AG09309 (cell line): ENCODE results near the gene SND1.

Source experiments
- DNase-seq: peaks from one replicate; pipeline ENCODE4 v3.0.0-alpha.2; 2010; ENCODE audit warnings: low read depth
- H3K4me3 ChIP-seq: 2 replicates; pipeline ENCODE4 v1.5.1; 2011; ENCODE audit warnings: mild to moderate bottlenecking, low read depth, low read length, moderate library complexity; ENCODE audit not compliant: control insufficient read depth
- TF ChIP-seq, protein P1 (sequence below): IDR thresholded peaks from 2 replicates; pipeline ENCODE4 v1.5.1; 2011; ENCODE audit warnings: mild to moderate bottlenecking, low read depth, low read length, inconsistent platforms; ENCODE audit not compliant: insufficient read depth, control insufficient read depth; ENCODE audit errors: missing control alignments

The SND1 gene

DNA sequence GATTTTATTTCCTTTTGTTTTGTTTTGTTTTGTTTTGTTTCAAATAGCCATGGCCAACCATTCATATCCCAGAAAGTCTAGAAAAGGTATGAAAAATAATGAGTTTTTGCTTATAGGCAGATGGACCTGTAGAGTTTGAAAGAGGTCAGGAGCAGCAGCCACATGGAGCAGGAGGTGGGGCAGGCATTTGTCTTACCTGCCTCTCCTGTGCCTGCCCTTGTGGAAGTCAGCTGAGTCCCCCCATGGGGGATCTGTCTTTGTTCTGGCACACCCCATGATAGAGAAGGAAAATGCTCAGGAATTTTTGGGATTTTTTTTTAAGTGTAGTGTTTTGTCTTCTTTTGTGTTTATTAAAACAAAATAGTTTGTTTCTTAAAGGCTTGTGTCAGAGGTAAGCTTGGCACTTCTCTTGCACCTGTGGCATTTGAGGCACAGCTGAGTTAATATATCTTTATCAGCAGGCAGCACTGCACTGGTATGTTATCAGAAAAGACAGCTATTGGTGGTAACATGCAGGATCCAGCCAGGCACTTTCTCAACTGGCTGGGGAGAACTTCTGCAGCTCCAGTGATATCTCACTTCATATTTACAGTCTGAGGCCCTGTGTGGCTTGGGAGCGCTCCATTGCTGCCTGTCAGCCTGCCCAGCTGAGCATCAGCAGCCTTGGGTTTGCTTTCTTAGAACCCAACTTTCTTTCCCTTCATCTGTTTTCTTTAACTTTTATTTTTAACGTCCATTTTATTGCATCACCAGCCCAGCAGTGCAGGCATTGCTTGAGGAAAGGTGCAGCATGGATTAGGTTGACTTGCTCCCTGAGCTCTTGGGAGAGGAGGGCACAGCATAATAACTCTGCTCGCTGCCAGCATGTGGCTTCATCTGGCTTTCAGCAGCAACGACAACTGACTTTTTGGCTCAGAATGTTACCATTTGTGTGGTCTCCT is 334.9 kb downstream of the SND1 start:
- H3K4me3 ChIP-seq, result no peak overlapping the region
- no peak for DNase-seq
- TF ChIP-seq, protein P1, sequence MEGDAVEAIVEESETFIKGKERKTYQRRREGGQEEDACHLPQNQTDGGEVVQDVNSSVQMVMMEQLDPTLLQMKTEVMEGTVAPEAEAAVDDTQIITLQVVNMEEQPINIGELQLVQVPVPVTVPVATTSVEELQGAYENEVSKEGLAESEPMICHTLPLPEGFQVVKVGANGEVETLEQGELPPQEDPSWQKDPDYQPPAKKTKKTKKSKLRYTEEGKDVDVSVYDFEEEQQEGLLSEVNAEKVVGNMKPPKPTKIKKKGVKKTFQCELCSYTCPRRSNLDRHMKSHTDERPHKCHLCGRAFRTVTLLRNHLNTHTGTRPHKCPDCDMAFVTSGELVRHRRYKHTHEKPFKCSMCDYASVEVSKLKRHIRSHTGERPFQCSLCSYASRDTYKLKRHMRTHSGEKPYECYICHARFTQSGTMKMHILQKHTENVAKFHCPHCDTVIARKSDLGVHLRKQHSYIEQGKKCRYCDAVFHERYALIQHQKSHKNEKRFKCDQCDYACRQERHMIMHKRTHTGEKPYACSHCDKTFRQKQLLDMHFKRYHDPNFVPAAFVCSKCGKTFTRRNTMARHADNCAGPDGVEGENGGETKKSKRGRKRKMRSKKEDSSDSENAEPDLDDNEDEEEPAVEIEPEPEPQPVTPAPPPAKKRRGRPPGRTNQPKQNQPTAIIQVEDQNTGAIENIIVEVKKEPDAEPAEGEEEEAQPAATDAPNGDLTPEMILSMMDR, result no peak

DNA sequence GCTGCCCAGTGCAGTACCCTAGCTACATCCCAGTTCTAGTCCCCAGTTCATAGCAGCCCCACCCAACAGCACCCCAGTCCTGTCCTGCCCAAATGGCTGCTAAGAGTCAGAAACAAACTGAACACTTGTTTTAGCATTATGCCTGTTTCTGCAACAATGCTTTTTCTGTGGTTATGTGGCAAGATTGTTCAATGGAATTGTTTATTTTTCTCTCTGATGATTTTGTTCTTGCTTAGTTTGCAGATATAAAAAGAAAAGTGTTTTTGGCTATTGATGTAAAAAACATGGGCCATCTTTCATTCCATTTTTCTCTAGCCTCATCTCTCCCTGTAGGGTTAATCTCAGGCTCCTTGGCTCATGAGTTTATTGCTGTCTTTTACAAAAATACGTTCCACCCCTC is 336.8 kb downstream of the SND1 start:
- DNase-seq, result no peak

DNA sequence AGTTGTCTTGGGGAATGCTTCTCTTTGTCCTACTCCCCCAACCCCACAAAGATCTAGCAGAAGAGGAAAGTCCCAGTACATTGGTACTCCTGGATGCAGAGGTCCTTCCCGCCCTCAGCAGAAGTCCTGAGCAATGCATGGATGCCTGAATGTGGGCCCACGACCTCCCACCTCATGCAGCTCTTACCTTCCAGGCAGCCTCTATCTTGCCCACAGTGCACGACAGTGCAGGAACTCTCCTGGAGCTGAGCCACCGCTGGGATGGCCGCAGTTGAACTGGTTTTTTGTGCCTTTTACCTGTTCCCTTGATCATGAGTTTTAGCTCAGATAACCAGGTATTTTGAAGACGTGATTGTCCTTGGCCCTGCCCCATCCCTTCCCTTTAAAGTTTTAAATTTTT is 341.3 kb downstream of the SND1 start:
- TF ChIP-seq, protein P1, result no peak
- no peak for DNase-seq
- no peak overlapping the region for H3K4me3 ChIP-seq

More for the DNA sequence above, 336.8 kb downstream of the SND1 start:
- TF ChIP-seq, protein P1, result no peak
- no peak overlapping the region for H3K4me3 ChIP-seq

DNA sequence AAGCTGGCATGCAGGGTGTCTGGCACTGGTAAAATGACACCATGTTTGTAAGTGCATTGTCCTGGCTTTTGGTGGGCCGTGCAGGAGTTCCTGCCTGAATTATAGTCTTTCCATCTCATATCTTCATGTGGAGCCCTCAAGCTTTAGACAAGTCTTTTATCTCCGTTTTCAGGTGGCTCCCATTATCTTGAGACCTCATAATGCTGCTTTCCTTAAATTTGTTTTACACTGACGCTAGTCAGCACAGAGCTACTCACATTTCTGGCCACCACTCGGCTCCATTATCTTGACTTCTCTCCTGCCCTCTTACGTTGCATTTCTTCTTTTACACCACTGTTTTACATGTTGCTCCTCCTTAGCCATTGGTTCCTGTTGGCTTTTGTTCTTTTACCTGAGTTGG is 342.0 kb downstream of the SND1 start:
- no peak for DNase-seq
- no peak overlapping the region for H3K4me3 ChIP-seq
- TF ChIP-seq, protein P1, result no peak

DNA sequence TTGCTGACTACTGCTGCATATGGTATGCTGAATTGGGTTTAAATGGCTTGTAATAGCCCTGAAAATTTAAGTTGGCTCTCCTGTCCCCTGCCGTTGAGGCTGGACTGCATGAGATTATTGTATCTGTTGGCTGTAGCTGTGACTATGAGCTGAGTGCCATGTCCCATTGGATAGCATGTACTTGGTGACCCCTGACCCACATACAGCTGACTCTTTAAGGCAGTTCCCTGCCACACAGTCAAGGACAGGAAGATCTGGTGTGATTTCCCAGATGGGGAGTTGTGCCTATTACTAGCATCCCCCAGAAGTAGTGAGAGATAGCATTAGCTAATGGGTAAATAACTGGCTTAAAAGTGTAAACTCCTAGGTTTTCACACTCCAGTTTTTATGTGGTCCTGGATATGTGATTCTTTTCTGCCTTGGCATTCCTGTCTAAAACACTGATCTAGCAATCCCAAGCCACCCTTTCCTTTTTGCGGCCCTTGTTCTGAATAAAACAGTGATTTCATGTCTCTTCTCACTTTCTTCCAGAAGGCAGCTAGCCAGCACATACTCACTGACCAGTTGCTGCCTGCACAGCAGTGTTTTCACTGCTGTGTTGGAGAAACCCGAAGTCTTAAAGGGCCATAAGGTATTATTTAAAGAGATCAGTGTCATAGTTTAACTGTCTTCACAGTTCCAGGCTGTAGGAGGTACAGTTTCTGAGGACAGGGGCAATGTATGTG is 343.3 kb downstream of the SND1 start:
- H3K4me3 ChIP-seq, result no peak overlapping the region
- TF ChIP-seq, protein P1, result no peak
- DNase-seq, result peak; percentile 7

DNA sequence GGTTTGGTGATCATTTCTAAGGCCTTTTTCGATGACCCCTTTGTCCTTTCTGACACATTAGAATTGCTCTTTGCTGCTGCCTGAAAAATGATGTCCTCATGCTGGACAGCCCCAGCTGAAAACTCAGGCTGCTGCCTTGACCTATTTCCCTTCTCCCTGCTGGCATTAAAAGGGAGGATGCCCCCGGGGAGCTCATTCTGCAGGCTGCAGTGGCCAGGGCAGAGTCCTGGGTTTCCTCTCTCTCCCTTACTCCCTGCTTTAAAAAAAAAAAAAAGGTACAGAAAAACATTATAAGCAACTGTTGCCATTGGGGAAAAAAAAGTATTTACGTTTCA is 343.9 kb downstream of the SND1 start:
- no peak for DNase-seq
- TF ChIP-seq, protein P1, result no peak
- no peak overlapping the region for H3K4me3 ChIP-seq
